NCI-H187 treated with DMSO at 0.1 percent for 48 hours (cell line): ENCODE data around the gene PSENEN.

Experiments
- DNase-seq: peaks from one replicate; lab custom pipeline; 2025; lab: John Stamatoyannopoulos, UW

The PSENEN gene

DNA sequence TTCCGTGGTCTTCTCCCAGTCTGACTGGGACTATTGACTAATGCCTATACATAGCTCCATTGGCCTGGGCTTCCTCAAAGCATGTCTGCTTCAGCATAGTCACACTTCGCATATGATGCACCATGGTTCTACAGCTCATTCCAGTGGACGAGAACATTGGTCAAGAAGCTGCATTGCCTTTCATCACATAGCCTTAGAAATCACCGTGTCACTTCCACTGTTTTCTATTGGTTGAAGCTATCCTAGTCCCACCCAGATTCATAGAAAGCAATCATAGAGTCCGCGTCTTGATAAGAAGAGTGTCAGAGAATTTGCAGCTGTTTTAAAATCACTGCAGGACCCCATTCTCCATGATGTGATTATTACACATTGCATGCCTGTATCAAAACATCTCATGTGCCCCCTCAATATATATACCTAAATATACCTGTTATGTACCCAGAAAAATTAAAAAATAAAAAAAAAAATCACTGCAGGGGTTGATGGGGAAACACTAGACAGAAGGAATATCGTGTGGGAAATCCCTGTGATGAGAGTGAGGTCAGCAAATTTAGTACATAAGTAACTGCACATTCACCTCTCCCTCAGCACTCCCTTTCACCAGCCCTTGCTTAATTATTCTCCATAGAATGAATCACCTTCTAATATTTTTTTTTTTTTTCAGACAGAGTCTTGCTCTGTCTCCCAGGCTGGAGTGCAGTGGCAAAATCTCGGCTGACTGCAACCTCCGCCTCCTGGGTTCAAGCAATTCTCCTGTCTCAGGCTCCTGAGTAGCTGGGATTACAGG, 27.8 kb downstream of the PSENEN start:
- no peak for DNase-seq

DNA sequence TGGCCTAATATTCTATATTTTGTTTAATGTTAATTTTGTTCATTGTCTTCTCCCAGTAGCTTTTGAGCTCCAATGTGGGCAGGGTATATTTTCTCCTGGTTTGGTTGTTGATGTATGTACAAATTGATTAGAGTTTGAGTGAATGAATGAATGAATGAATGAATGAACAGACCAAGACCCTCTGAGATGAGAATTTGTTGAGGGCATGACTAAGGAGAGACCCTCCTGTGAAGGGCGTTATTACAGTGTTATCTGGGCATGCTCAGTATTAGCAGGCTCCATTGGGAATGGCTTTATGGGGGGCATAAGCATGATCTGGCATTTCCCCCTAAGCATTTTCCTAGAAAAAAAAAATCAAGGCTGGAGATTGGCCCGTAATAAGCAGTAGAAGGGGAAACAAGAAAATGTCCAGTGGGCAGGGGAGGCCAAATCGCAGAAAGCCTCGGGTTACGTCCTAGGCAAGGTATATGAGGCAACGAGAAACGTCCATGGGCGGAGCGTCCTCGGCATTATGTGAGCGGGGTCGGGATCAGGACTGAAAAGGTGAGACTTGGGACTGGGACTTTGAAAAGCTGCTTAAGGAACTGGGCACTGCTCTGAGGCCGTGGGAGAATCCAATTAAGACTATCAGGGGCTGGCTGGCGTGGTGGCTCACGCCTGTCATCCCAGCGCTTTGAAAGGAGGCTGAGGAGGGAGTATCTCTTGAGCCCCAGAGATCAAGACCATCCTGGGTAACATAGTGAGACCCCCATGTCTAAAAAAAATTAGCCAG, 29.0 kb downstream of the PSENEN start:
- DNase-seq = no peak

DNA sequence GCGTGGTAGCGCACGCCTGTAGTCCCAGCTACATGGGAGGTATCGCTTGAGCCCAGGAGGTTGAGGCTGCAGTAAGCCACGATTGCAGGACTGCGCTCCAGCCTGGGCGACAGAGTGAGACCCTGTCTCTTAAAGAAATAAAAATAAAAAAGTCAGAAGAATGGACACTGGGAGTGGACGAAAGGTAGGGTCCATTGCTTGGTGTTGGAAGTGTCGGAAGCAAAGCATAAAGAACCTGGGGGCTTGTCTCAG, 29.5 kb downstream of the PSENEN start:
- no peak for DNase-seq

DNA sequence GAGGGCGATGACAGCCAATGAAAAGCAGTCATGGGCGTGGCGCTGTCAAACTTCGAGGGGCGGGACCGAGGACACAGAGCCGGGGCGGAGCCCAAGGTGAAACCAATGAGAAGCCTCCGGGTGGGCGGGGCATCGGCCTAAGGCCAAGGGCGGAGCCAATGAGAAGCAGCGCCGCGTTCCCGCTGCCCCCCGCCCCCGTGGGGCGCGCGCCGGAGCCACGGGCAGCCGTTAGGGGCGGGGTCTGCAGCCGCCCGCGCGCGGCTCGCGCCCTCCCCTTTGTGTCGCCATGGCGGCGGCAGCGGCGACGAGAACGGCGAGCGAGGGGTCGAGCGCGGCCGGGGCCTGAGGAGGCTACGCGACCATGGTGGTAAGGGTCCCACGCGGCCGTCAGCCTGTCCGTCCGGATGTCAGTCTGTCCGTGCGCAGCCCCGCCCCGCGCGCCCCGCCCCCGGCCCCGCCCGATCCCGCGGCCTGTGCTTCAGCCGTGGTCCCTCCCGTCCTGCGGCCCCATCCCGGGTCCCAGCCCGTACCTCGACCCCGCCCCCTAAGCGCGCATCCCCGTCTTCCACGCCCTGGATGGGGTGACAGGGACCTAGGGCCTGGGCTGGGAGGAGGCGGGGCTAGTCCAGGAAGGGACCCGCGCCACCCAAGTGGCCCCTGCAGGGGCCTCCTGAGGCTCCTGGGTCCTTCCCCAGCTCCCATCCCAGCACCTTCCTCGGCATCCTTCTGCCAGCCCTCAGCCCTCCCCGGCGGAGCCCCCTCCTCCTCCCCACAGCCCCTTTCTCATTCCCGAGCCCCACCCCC, 30.0 kb downstream of the PSENEN start, which contains the start of gene ARHGAP33:
TSS of gene ARHGAP33 (plus strand) at position 267 of the 804 bp plus-strand sequence. CDS start at position 362, 95 bp downstream.
- DNase-seq = peak; percentile 90

DNA sequence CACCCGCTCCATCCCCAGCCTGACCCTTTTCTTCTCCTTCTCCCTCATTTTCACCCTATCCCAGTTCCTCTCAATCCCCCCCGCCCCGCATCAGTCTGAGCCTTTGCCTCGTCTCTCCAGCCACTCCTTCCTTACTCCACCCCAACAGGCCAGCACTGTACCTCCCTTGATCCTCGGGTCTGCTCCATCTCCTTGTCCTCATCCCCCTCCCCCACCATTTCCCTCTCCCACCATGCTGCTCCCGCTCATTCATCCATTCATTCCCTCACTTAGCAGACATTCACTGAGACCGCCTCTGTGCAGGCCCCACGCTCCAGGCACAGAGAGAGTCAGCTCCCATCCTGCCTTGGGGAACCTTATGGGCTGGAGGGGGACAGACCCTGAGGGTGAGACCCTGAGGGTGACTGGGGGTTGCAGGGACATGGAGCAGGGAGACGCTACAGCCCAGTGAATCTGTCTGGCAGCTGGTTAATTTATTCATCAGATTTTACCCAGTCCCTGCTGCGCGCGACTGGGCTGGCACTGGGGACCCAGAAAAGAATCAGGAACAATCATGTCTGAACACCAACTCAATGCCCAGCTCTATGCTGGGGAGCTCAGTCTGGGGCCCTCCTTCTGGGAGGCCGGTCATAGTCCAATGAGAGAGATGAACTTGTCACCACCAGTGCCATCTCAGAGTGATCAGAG, 30.8 kb downstream of the PSENEN start:
- no peak for DNase-seq

DNA sequence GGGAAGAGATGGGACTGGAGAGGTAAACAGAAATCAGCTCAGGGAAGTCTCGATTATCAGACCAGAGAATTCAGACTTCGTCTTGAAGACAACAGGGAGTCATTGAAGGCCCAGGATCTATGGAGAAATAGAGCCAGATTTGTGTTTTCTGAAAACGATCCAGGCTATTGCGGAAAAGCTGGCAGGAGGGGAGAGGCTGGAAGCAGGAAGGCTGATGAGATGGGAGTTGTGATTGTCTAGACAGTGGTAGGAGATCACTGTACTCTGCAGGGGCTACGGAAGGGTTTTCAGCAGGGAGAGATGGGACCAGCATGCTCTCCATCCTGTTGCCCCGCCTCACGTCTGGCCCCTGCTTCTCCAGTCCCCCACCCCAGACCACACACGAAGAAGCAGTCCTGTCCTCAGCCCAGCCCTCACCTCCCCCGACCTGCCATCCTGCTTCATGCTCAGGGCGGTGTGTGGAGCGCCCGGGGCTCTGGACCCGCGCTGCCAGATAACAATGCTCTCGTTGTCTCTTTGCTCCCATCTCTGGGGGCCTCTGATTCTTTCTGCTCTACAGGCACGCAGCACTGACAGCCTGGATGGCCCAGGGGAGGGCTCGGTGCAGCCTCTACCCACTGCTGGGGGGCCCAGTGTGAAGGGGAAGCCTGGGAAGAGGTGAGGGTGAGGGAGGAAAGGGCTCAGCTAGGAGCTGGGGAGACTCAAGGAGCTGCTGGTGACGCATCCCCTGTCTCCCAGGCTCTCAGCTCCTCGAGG, 31.8 kb downstream of the PSENEN start:
- no peak for DNase-seq

DNA sequence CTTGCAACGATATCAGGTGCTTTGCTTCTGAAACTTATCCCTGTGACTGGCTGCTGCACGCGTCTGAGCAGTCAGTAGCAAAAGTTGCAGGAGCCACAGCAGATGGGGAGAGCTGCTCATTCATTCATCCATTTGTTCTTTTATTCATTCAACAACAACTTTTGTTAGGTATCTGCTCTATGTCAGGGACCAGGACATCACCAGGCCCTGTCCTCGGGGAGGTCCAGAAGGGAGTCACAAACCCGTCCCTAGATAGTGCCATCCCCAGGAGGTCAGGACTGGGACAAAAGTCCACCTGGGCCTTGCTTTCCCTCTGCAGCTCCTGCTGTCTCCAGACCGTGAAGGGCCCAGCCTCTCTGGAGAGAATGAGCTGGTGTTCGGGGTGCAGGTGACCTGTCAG, 32.5 kb downstream of the PSENEN start:
- DNase-seq = no peak

DNA sequence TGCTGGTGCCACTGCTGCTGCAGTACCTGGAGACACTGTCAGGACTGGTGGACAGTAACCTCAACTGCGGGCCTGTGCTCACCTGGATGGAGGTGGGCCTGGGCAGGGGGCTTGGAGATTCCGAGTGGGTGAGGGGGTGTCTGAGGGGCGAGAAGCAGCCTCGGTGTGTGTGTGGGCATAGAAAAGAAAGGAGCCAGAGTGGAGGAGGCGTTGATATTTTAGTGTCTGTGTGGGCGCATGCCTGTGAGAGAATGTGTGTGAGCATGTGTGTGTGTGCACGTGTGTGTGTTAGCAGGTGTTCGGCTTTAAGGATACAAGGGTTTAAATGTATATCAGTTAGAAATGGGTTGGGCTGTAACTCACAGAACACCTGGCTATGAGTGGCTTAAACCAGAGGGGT, 33.6 kb downstream of the PSENEN start:
- DNase-seq = no peak

DNA sequence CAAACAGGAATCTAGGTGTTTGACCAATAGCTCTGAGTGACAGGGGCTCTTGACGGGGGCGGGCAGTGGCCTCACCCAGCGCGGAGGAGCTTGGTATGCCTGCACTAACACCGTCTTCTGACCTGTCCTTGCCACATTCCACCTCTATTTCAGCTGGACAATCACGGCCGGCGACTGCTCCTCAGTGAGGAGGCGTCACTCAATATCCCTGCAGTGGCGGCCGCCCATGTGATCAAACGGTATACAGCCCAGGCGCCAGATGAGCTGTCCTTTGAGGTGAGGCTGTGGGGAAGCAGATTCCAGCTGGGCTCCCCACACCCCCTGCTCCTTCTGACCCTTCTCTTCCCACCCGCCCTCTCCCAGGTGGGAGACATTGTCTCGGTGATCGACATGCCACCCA, 34.6 kb downstream of the PSENEN start:
- DNase-seq = no peak

DNA sequence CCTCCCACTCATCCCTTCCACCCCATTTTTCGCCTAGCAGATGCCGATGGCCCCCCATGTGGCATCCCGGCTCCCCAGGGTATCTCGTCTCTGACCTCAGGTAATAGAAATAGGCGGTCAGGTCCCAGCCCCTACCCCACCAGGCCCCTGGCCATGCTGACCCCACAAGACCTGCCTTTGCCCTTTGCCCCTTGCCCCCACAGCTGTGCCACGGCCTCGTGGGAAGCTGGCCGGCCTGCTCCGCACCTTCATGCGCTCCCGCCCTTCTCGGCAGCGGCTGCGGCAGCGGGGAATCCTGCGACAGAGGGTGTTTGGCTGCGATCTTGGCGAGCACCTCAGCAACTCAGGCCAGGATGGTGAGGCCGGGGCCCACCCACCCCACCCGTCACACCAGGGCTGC, 35.3 kb downstream of the PSENEN start:
- no peak for DNase-seq

DNA sequence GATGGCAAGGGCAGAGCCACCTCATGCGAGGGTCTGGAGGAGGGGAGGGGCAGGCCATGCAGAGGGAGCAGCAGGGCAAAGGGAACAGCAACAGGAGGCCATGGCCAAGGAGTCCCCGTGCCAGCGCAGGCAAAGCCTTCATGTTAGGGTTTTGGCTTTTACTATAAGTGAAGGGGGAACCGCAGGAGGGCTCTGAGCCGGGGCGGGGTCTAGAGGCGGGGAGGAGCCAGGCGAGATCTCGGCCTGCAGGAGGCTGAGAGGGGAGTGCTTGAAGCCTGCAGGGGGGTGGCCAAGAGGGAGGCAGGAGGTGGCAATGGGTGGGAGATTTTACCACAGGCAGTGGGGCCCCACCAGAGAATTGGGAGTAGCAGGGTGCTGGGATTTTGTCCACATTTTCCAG, 36.2 kb downstream of the PSENEN start:
- DNase-seq = no peak

DNA sequence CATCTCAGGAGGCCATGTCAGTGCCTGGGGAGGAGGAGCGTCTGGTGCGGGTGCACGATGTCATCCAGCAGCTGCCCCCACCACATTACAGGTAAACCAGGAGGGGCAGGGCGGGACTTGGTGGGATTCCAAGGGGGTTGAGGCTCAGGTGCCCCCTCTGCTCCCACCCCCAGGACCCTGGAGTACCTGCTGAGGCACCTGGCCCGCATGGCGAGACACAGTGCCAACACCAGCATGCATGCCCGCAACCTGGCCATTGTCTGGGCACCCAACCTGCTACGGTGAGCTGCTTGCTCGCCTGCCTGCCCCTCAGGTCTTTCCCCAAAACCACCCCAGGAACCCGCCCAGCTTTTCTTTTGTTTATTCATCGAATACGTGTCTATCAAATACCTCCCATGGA, 37.1 kb downstream of the PSENEN start:
- DNase-seq = no peak

DNA sequence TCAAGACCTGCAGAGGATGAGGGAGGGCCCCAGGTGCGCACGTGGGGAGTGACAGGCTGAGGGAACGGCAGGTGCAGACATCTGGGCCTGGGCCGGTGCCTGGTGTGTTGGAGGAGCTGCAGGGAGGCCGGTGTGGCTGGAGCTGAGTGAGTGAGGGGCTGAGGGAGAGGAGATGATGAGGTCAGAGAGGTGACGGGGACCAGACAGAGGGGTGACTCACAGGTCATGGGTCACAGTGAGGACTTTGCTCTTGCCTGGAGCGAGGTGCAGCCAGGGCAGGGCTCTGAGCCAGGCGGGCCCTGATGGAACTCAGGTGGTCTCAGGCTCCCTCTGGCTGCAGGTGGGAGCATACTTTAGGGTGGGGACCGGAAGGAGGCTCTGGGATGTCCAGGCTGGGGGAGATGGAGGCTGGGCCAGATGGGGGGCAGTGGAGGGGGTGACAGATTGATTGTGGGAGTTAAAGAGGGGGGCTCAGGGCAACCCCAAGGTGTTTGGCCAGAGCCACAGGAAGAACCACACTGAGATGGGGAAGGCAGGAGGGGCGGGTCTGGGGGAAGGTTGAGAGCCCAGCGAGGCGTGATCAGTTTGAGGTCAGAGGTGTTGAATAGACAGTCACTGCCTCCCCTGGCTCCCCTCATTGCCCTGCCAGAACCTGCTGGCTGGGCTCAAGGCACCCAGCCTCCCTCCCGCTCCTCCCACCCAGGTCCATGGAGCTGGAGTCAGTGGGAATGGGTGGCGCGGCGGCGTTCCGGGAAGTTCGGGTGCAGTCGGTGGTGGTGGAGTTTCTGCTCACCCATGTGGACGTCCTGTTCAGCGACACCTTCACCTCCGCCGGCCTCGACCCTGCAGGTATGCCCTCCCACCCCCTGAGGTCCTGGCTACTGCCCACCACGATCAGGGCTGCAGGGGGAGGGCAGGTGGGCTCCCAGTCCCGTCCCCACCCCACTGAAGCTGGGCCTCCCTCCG, 38.3 kb downstream of the PSENEN start:
- no peak for DNase-seq

DNA sequence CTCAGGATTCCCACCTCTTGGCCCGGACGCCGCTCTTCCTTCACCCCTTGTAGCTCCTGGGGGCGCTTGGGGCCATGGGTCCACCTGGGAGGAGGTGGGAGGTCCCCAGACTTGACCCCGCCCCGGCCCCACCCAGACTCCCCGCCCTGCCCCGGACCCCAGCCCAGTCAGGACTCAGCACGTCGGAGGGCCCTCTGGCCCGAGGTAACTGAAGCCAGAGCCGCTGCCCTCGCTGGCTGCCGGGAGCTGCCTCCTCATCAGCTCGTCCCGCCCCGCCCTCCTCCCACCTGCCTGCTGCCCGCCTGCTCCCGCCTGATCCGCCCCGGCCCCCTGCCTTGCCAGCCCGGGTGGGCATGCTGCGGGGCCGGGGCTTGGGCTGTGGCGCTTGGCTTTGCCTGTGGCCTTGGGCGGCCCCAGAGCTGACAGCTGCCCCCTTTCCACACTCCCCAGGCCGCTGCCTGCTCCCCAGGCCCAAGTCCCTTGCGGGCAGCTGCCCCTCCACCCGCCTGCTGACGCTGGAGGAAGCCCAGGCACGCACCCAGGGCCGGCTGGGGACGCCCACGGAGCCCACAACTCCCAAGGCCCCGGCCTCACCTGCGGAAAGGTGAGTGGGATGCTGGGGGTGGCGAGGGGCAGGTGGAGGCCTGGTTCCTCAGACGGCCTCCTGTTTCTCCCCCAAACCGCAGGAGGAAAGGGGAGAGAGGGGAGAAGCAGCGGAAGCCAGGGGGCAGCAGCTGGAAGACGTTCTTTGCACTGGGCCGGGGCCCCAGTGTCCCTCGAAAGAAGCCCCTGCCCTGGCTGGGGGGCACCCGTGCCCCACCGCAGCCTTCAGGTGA, 39.3 kb downstream of the PSENEN start:
- no peak for DNase-seq

DNA sequence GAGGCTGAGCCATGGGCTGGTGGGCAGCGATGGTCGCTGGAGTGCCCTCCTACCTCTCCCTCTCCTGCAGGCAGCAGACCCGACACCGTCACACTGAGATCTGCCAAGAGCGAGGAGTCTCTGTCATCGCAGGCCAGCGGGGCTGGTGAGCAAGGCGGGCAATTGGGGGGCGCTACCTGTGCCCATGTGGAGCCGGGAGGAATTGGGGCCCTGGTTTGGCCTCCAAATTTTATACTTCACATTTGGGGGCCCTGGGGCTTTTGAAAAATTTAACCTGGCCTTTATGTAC, 39.8 kb downstream of the PSENEN start:
- no peak for DNase-seq

DNA sequence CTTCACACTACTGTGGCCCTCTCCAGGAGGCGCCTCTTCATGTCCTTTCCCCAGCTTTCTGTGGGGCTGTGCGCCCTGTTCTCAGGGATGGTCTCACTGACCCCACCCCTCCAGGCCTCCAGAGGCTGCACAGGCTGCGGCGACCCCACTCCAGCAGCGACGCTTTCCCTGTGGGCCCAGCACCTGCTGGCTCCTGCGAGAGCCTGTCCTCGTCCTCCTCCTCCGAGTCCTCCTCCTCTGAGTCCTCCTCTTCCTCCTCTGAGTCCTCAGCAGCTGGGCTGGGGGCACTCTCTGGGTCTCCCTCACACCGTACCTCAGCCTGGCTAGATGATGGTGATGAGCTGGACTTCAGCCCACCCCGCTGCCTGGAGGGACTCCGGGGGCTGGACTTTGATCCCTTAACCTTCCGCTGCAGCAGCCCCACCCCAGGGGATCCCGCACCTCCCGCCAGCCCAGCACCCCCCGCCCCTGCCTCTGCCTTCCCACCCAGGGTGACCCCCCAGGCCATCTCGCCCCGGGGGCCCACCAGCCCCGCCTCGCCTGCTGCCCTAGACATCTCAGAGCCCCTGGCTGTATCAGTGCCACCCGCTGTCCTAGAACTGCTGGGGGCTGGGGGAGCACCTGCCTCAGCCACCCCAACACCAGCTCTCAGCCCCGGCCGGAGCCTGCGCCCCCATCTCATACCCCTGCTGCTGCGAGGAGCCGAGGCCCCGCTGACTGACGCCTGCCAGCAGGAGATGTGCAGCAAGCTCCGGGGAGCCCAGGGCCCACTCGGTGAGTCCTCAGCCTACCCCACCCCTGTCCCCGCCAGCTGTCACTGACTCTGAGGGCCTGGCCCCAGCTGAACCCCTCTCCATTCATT, 41.1 kb downstream of the PSENEN start:
- no peak for DNase-seq

DNA sequence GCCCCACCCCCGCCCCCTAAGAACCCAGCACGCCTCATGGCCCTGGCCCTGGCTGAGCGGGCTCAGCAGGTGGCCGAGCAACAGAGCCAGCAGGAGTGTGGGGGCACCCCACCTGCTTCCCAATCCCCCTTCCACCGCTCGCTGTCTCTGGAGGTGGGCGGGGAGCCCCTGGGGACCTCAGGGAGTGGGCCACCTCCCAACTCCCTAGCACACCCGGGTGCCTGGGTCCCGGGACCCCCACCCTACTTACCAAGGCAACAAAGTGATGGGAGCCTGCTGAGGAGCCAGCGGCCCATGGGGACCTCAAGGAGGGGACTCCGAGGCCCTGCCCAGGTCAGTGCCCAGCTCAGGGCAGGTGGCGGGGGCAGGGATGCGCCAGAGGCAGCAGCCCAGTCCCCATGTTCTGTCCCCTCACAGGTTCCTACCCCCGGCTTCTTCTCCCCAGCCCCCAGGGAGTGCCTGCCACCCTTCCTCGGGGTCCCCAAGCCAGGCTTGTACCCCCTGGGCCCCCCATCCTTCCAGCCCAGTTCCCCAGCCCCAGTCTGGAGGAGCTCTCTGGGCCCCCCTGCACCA, 41.9 kb downstream of the PSENEN start:
- DNase-seq = no peak

DNA sequence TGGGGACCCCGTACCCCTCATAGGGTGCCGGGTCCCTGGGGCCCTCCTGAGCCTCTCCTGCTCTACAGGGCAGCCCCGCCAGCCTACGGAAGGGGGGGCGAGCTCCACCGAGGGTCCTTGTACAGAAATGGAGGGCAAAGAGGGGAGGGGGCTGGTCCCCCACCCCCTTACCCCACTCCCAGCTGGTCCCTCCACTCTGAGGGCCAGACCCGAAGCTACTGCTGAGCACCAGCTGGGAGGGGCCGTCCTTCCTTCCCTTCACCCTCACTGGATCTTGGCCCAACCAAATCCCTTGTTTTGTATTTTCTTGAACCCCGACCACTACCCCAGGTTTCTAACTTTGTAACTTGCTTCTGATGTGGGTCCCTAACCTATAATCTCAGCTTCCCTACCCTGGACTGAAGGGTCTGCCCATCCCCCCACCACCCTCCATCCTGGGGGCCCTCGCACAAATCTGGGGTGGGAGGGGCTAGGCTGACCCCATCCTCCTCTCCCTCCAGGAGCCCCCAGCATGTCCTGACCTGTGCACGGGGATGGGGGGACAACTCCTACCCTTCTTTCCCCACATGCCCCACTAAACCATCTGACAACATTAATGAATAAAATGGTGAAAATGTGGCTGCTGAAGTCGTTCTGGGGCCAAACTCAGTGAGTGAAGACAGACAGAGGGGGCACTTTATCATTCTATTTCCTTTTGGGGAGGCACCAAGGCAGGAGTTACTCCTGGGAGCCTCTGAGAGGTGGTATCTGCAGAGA, 42.9 kb downstream of the PSENEN start:
- no peak for DNase-seq
